Esophagus muscularis mucosa (tissue), 4 donors: ENCODE data around the gene MYLK. TPM values are rescaled to one million over a fixed set of nuclear protein-coding genes. Genes with fewer than 3 reads are reported as not detected.
A peak's percentile ranks its signal among the peaks of the same experiment; 100 is the strongest.

Experiments
- DNase-seq: peaks from one replicate; pipeline ENCODE4 v3.0.0-alpha.2; 2017; ENCODE audit errors: extremely low spot score
- H3K27ac ChIP-seq, 4 donors: fragments of 200-600 bp; sonication (generic); replicated peaks in 1 of 4; 1 replicate in 3 of 4; 2 replicates in 1 of 4; pipeline ENCODE4 v1.5.1; 2016 to 2019; ENCODE audit warnings: mild to moderate bottlenecking in 1 of 4
- H3K27me3 ChIP-seq, 4 donors: fragments of 200-600 bp; sonication (generic); one replicate each; pipeline versions ENCODE4 v1.5.1 to v1.6.0; 2016 to 2019
- H3K36me3 ChIP-seq, 4 donors: fragments of 200-600 bp; sonication (generic); one replicate each; pipeline ENCODE4 v1.5.1; 2016 to 2019
- H3K4me1 ChIP-seq, 4 donors: fragments of 200-600 bp; sonication (generic); one replicate each; pipeline ENCODE4 v1.5.1; 2016 to 2019
- H3K4me3 ChIP-seq, 4 donors: fragments of 200-600 bp; sonication (generic); 1 replicate in 2 of 4; 2 replicates in 2 of 4; pipeline ENCODE4 v1.5.1; 2016 to 2019; ENCODE audit warnings: mild to moderate bottlenecking in 4 of 4, moderate library complexity in 1 of 4
- H3K9me3 ChIP-seq, 4 donors: fragments of 200-600 bp; sonication (generic); 1 replicate in 3 of 4; 2 replicates in 1 of 4; pipeline ENCODE4 v1.5.1; 2016 to 2019
- CTCF ChIP-seq, 3 experiments: fragments of 200-600 bp in 2 of 3; fragments of 450-650 bp in 1 of 3; sonication (generic) in 2 of 3; IDR thresholded peaks; one replicate each; pipeline ENCODE4 v1.5.1; 2017 to 2019; ENCODE audit warnings: antibody characterized with exemption in 3 of 3, mild to moderate bottlenecking in 2 of 3, moderate library complexity in 1 of 3
- EP300 ChIP-seq: sonication (generic); formaldehyde crosslinking; IDR thresholded peaks from one replicate; pipeline ENCODE4 v1.6.1; 2017; ENCODE audit warnings: antibody characterized with exemption
- POLR2A ChIP-seq: fragments of 450-650 bp; IDR thresholded peaks from one replicate; pipeline ENCODE4 v1.6.1; 2017; ENCODE audit warnings: antibody characterized with exemption, moderate library complexity, mild to moderate bottlenecking, low read depth
- POLR2AphosphoS5 ChIP-seq, 2 donors: sonication (generic); formaldehyde crosslinking; IDR thresholded peaks; one replicate each; pipeline ENCODE4 v1.6.1; 2017; ENCODE audit warnings: antibody characterized with exemption in 2 of 2
- WGBS: methylation state at CpG from one replicate; pipeline ENCODE4 v1.1.5; 2018; 5-methylcytosine and 5-hydroxymethylcytosine counted together
- intact Hi-C: fragments of 100-400 bp; cut with DNase I; formaldehyde crosslinking; loops from one replicate; pipeline ENCODE4 v1.15.1; 2023
- total RNA-seq, 4 donors: library from RNA; depleted of rRNA; stranded (reverse); fragments of >200 nt; gene quantifications; one replicate each; pipeline versions ENCODE4 v1.1.0 to v1.2.1, GENCODE V29; 2016

The MYLK gene
- total RNA-seq, 4 donors from 2014 or later, result 1,983 to 3,208 (median 2,554) TPM

- Histone ChIP-seq H3K27me3 (no peaks in the 10 kb centered on the region), H3K4me3 (peak overlapping the region in 1 of 4 donors; percentile 59), H3K4me1 (peaks cover 7 to 18% (median 15%) of the 10 kb centered on the region in 4 donors), H3K9me3 (no peaks in the 10 kb centered on the region), H3K36me3 (no peaks in the 10 kb centered on the region), H3K27ac (no peak overlapping the region)
- DNase-seq, result no peak
- TF ChIP-seq POLR2AphosphoS5 (IDR thresholded peaks at IDR 0.05), result no peak
- no peak for TF ChIP-seq POLR2A
- TF ChIP-seq EP300, result no peak
- intact Hi-C loops, result loop anchor here (10.0 kb wide), 4 partner anchors 80 to 290 kb away; partner anchors contain the start of gene CCDC14
These were observed 861 bp upstream of the MYLK start for GRCh38 chr3:123884993-123885392.

GRCh38 chr3:123883701-123884202, 380 bp downstream of the MYLK start:
- no peaks in the 10 kb centered on the region for H3K27me3 ChIP-seq
- TF ChIP-seq POLR2AphosphoS5 (IDR thresholded peaks at IDR 0.05) (no peak), EP300 (no peak), POLR2A (no peak), CTCF (IDR thresholded peaks at IDR 0.05) (no peak)
- H3K4me1 ChIP-seq, result peaks cover 7 to 18% (median 15%) of the 10 kb centered on the region in 4 donors
- no peaks in the 10 kb centered on the region for H3K9me3 ChIP-seq
- intact Hi-C loops, result loop anchor here (10.0 kb wide), 4 partner anchors 81 to 289 kb away; partner anchors contain the start of gene CCDC14
- H3K27ac ChIP-seq, result peak overlapping the region; percentile 68 to 73 (median 69)
- WGBS, result 16% methylated on average over 18 of the region's 29 CpGs
- H3K36me3 ChIP-seq, result no peaks in the 10 kb centered on the region
- DNase-seq, result peak; percentile 85
- H3K4me3 ChIP-seq, result peak overlapping the region; percentile 59 to 67 (median 62)

- WGBS, result 60% methylated on average over 4 of the region's 4 CpGs
- no peaks in the 10 kb centered on the region for H3K9me3 ChIP-seq
- H3K4me1 ChIP-seq, result peaks cover 7 to 18% (median 15%) of the 10 kb centered on the region in 4 donors
- TF ChIP-seq POLR2A, result no peak
- no peak for TF ChIP-seq POLR2AphosphoS5 (IDR thresholded peaks at IDR 0.05)
- no peak for TF ChIP-seq EP300
- no peak for TF ChIP-seq CTCF (IDR thresholded peaks at IDR 0.05)
- no peaks in the 10 kb centered on the region for H3K27me3 ChIP-seq
- DNase-seq, result no peak
- no peak overlapping the region for H3K27ac ChIP-seq
- intact Hi-C loops, result loop anchor here (10.0 kb wide), 4 partner anchors 82 to 288 kb away; partner anchors contain the start of gene CCDC14
- no peaks in the 10 kb centered on the region for H3K36me3 ChIP-seq
- peak overlapping the region; percentile 59 to 67 (median 62) for H3K4me3 ChIP-seq
These were observed 1.0 kb downstream of the MYLK start for GRCh38 chr3:123883111-123883510.

GRCh38 chr3:123881771-123882170, 2.4 kb downstream of the MYLK start:
- DNase-seq, result no peak
- Histone ChIP-seq H3K9me3 (no peaks in the 10 kb centered on the region), H3K27ac (no peak overlapping the region), H3K4me1 (peaks cover 7 to 18% (median 15%) of the 10 kb centered on the region in 4 donors), H3K36me3 (no peaks in the 10 kb centered on the region), H3K27me3 (no peaks in the 10 kb centered on the region), H3K4me3 (no peak overlapping the region)
- WGBS, result 100% methylated on average over 2 of the region's 2 CpGs
- TF ChIP-seq POLR2AphosphoS5 (IDR thresholded peaks at IDR 0.05) (no peak), CTCF (IDR thresholded peaks at IDR 0.05) (no peak), EP300 (no peak), POLR2A (no peak)
- intact Hi-C loops, result loop anchor here (10.0 kb wide), 4 partner anchors 83 to 287 kb away; partner anchors contain the start of gene CCDC14

GRCh38 chr3:123880998-123881561, 3.1 kb downstream of the MYLK start:
- Histone ChIP-seq H3K27ac (no peak overlapping the region), H3K9me3 (no peaks in the 10 kb centered on the region), H3K36me3 (no peaks in the 10 kb centered on the region), H3K27me3 (no peaks in the 10 kb centered on the region), H3K4me1 (peaks cover 7 to 18% (median 15%) of the 10 kb centered on the region in 4 donors), H3K4me3 (no peak overlapping the region)
- 86% methylated on average over 6 of the region's 6 CpGs for WGBS
- TF ChIP-seq POLR2AphosphoS5 (IDR thresholded peaks at IDR 0.05) (no peak), CTCF (IDR thresholded peaks at IDR 0.05) (peak in 2 of 3 experiments; percentile 19 to 44)
- DNase-seq, result peak; percentile 87
- intact Hi-C loops, result loop anchor here (10.0 kb wide), 4 partner anchors 84 to 286 kb away; partner anchors contain the start of gene CCDC14
